Keratinocyte (primary cell): ENCODE measurements around the gene TUBB. TPM values are rescaled to one million over a fixed set of nuclear protein-coding genes. Genes with fewer than 3 reads are reported as not detected.
"Not testable (repeated sequence)": the region's sequence is repeated elsewhere in the genome, so short reads cannot be mapped to it uniquely, and the experiment has no call there.

ENCODE experiments used
- DNase-seq: peaks from one replicate; pipeline ENCODE4 v3.0.0-alpha.2; 2011; ENCODE audit warnings: low read depth, missing footprints, low spot score
- FAIRE-seq: peaks from 2 replicates; lab custom pipeline; 2011; peaks lifted over from hg19 to GRCh38; lab: Jason Lieb, UNC
- H2AFZ ChIP-seq: 2 replicates; pipeline ENCODE4 v1.6.0; 2012; ENCODE audit warnings: low read length, control low read depth, inconsistent platforms; ENCODE audit not compliant: control insufficient read depth
- H3K27ac ChIP-seq: 2 replicates; pipeline ENCODE4 v1.5.1; 2011; ENCODE audit warnings: low read length; ENCODE audit not compliant: control insufficient read depth, insufficient read depth
- H3K27me3 ChIP-seq: 3 replicates; pipeline ENCODE4 v1.6.0; 2011; ENCODE audit warnings: low read length; ENCODE audit not compliant: control insufficient read depth, insufficient read depth; ENCODE audit errors: extremely low read depth
- H3K36me3 ChIP-seq, 2 experiments: 2 replicates in 1 of 2; 3 replicates in 1 of 2; pipeline ENCODE4 v1.5.1; 2011; ENCODE audit warnings: low read length in 2 of 2, mild to moderate bottlenecking in 1 of 2; ENCODE audit not compliant: control insufficient read depth in 2 of 2, insufficient read depth in 2 of 2; ENCODE audit errors: extremely low read depth in 1 of 2
- H3K4me1 ChIP-seq: 3 replicates; pipeline ENCODE4 v1.5.1; 2011; ENCODE audit warnings: low read length; ENCODE audit not compliant: control insufficient read depth, insufficient read depth; ENCODE audit errors: extremely low read depth
- H3K4me2 ChIP-seq: 3 replicates; pipeline ENCODE4 v1.6.0; 2011; ENCODE audit warnings: low read depth, low read length; ENCODE audit not compliant: control insufficient read depth, insufficient read depth; ENCODE audit errors: extremely low read depth
- H3K4me3 ChIP-seq, 3 experiments: fragments of 200-600 bp in 1 of 3; sonication (generic) in 1 of 3; 2 replicates in 2 of 3; 3 replicates in 1 of 3; pipeline ENCODE4 v1.5.1; 2011 to 2016; ENCODE audit warnings: low read length in 3 of 3, mild to moderate bottlenecking in 3 of 3, control low read depth in 2 of 3, inconsistent platforms in 1 of 3, low read depth in 1 of 3, mixed read lengths in 1 of 3, mixed run types in 1 of 3, moderate library complexity in 1 of 3; ENCODE audit not compliant: control insufficient read depth in 2 of 3, insufficient read depth in 2 of 3; ENCODE audit errors: extremely low read depth in 1 of 3
- H3K79me2 ChIP-seq: 2 replicates; pipeline ENCODE4 v1.6.0; 2012; ENCODE audit warnings: low read length; ENCODE audit not compliant: control insufficient read depth, insufficient read depth
- H3K9ac ChIP-seq: 3 replicates; pipeline ENCODE4 v1.6.0; 2011; ENCODE audit warnings: low read length; ENCODE audit not compliant: control insufficient read depth, insufficient read depth; ENCODE audit errors: extremely low read depth
- H3K9me1 ChIP-seq: 3 replicates; pipeline ENCODE4 v1.6.0; 2011; ENCODE audit warnings: low read length; ENCODE audit not compliant: control insufficient read depth, insufficient read depth; ENCODE audit errors: extremely low read depth
- H3K9me3 ChIP-seq: 2 replicates; pipeline ENCODE4 v1.5.1; 2012; ENCODE audit warnings: low read depth, low read length; ENCODE audit not compliant: control insufficient read depth
- H4K20me1 ChIP-seq: 3 replicates; pipeline ENCODE4 v1.6.0; 2011; ENCODE audit warnings: low read length; ENCODE audit not compliant: control insufficient read depth, insufficient read depth; ENCODE audit errors: extremely low read depth
- CTCF ChIP-seq, 3 experiments: IDR thresholded peaks in 1 of 3; conservative IDR thresholded peaks in 1 of 3; optimal IDR thresholded peaks in 1 of 3; 2 replicates in 2 of 3; 3 replicates in 1 of 3; pipeline versions ENCODE3 to v1.5.1; 2011; ENCODE audit warnings: low read length in 3 of 3, mild to moderate bottlenecking in 3 of 3, moderate library complexity in 2 of 3, control low read depth in 1 of 3, inconsistent platforms in 1 of 3; ENCODE audit not compliant: insufficient read depth in 2 of 3; ENCODE audit errors: extremely low read depth in 1 of 3
- EZH2 ChIP-seq: IDR thresholded peaks from one replicate; pipeline ENCODE4 v1.6.1; 2012; ENCODE audit warnings: inconsistent platforms, mild to moderate bottlenecking, low read length, moderate library complexity
- dilution Hi-C: fragments of 300-500 bp; cut with MboI; formaldehyde crosslinking; loops from one replicate; pipeline ENCODE4 v1.7.0; 2020; ENCODE audit warnings: low sequenced_read_pairs; ENCODE audit not compliant: extremely low pct_ligation_motif_present
- polyA plus RNA-seq, 5 experiments: library from polyadenylated mRNA; depleted of rRNA in 3 of 5; stranded (reverse) in 3 of 5; stranded (forward) in 1 of 5; unstranded in 1 of 5; fragments of >200 nt; gene quantifications; 1 replicate in 1 of 5; 2 replicates in 3 of 5; 3 replicates in 1 of 5; pipeline versions ENCODE4 v1.2.1 to v1.2.3, GENCODE V29; 2011 to 2012; ENCODE audit warnings: missing spikeins in 2 of 5, low read depth in 1 of 5, low replicate concordance in 1 of 5

The TUBB gene
- polyA plus RNA-seq, 1 donor (not counting 4 experiments of a cell fraction or from before 2014, with no cell fraction given) = 1,159 TPM

GRCh38 chr6:30723843-30724741, 3.9 kb downstream of the TUBB start:
- TF ChIP-seq CTCF (optimal IDR thresholded peaks at IDR 0.05 in 1 of 3, IDR thresholded peaks at IDR 0.05 in 1 of 3, conservative IDR thresholded peaks at IDR 0.05 in 1 of 3; ENCODE audit: extremely low read depth in 1 of 3, insufficient read depth in 2 of 3, low read length in 3 of 3) = peak in 1 of 3 experiments; percentile 3
- FAIRE-seq, H3K9me3 ChIP-seq, H3K27me3 ChIP-seq, H3K27ac ChIP-seq, H2AFZ ChIP-seq, DNase-seq, dilution Hi-C loops, H3K9me1 ChIP-seq: not testable (repeated sequence)
- Histone ChIP-seq H4K20me1 (peaks cover 31% of the 10 kb centered on the region), H3K9ac (peak overlapping the region; percentile 39), H3K4me3 (peak overlapping the region in 1 of 3 experiments; percentile 33), H3K4me2 (peak overlapping the region; percentile 88), H3K36me3 (peaks cover 13 to 26% of the 10 kb centered on the region in 2 experiments), H3K4me1 (peaks cover 21% of the 10 kb centered on the region), H3K79me2 (peaks cover 47% of the 10 kb centered on the region)

- no peaks in the 10 kb centered on the region for H3K27me3 ChIP-seq
- H3K4me1 ChIP-seq = peaks cover 14% of the 10 kb centered on the region
- H3K9me1 ChIP-seq = no peaks in the 10 kb centered on the region
- no peaks in the 10 kb centered on the region for H3K9me3 ChIP-seq
- dilution Hi-C loops = no loop called here
- H3K36me3 ChIP-seq = peaks cover 13 to 30% of the 10 kb centered on the region in 2 experiments
- no peak overlapping the region for H3K27ac ChIP-seq
- no peak overlapping the region for H3K9ac ChIP-seq
- TF ChIP-seq EZH2 (no peak), CTCF (optimal IDR thresholded peaks at IDR 0.05 in 1 of 3, IDR thresholded peaks at IDR 0.05 in 1 of 3, conservative IDR thresholded peaks at IDR 0.05 in 1 of 3; ENCODE audit: extremely low read depth in 1 of 3, insufficient read depth in 2 of 3, low read length in 3 of 3) (no peak)
- H4K20me1 ChIP-seq = peaks cover 31% of the 10 kb centered on the region
- no peak for FAIRE-seq
- H3K4me3 ChIP-seq = no peak overlapping the region
- no peak for DNase-seq
- no peak overlapping the region for H2AFZ ChIP-seq
- peaks cover 47% of the 10 kb centered on the region for H3K79me2 ChIP-seq
- H3K4me2 ChIP-seq = peak overlapping the region; percentile 2
Observed at GRCh38 chr6:30724906-30725667, 4.9 kb downstream of the TUBB start.
